Measurements from ENCODE around the gene UCHL1. TPM values are rescaled to one million over a fixed set of nuclear protein-coding genes. Genes with fewer than 3 reads are reported as not detected.
A peak's percentile ranks its signal among the peaks of the same experiment; 100 is the strongest.

UCHL1 gene
- total and polyA plus RNA-seq, 2 donors from 2014 or later, result 35.8 to 353 TPM

DNA sequence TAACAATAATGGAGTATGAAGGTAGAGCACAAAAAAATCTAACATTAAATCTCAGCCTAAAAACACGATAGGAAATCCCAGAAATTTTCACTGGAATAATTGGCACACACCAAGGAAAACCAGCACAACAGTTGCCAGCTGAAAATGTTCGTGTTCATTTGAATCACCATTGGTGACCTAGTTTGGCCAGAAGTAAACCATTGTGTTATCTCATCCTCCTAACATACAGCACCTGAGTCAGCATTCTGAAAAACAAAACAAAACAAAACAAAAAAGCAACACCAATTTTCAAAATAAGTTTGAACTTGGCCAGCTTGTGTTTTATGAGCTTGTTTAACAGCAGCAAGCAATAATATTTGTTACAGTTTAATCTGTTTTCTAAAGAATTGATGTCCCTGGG lies 41.1 kb downstream of the UCHL1 start:
- FAIRE-seq (no peak), DNase-seq (no peak)
- no peak overlapping the region for H3K9ac ChIP-seq (ENCODE audit: low read length in 3 of 3)
- H3K4me1 ChIP-seq (ENCODE audit: control insufficient read depth in 2 of 3, insufficient read depth in 2 of 3, low read depth in 1 of 3, low read length in 3 of 3), result peaks cover 0 to 6% (median 0%) of the 10 kb centered on the region in 3 donors
- no peak overlapping the region for H3K27ac ChIP-seq (ENCODE audit: low read depth in 2 of 2, low read length in 2 of 2)
- TF ChIP-seq, protein P1, sequence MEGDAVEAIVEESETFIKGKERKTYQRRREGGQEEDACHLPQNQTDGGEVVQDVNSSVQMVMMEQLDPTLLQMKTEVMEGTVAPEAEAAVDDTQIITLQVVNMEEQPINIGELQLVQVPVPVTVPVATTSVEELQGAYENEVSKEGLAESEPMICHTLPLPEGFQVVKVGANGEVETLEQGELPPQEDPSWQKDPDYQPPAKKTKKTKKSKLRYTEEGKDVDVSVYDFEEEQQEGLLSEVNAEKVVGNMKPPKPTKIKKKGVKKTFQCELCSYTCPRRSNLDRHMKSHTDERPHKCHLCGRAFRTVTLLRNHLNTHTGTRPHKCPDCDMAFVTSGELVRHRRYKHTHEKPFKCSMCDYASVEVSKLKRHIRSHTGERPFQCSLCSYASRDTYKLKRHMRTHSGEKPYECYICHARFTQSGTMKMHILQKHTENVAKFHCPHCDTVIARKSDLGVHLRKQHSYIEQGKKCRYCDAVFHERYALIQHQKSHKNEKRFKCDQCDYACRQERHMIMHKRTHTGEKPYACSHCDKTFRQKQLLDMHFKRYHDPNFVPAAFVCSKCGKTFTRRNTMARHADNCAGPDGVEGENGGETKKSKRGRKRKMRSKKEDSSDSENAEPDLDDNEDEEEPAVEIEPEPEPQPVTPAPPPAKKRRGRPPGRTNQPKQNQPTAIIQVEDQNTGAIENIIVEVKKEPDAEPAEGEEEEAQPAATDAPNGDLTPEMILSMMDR (IDR thresholded peaks at IDR 0.05; ENCODE audit: borderline replicate concordance, extremely low read depth, insufficient read depth), result no peak
- H3K9me3 ChIP-seq (ENCODE audit: control insufficient read depth in 2 of 3, insufficient read depth in 1 of 3, low read length in 3 of 3), result peaks cover 0 to 8% (median 0%) of the 10 kb centered on the region in 3 donors
- no peak overlapping the region for H3K4me3 ChIP-seq (ENCODE audit: low read length in 3 of 3)
- H3K36me3 ChIP-seq (ENCODE audit: control insufficient read depth in 2 of 3, insufficient read depth in 3 of 3, low read length in 3 of 3), result no peaks in the 10 kb centered on the region
- H3K27me3 ChIP-seq (ENCODE audit: control insufficient read depth, insufficient read depth, low read length), result no peaks in the 10 kb centered on the region
- intact Hi-C loops (cut with DNase I), result no loop called here

DNA sequence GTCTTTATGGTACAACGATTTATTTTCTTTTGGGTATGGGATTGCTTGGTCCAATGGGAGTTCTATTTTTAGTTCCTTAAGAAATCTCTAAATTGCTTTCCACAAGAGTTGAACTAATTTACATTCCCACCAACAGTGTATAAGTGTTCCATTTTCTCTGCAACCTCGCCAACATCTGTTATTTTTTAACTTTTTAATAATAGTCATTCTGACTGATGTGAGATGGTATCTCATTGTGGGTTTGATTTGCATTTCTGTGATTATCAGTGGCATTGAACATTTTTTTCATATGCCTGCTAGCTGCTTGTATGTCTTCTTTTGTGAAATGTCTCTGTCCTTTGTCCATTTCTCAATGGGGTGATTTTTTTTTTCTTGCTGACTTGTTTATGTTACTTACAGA lies 42.8 kb downstream of the UCHL1 start:
- Histone ChIP-seq H3K27me3 (ENCODE audit: control insufficient read depth, insufficient read depth, low read length) (no peaks in the 10 kb centered on the region), H3K36me3 (ENCODE audit: control insufficient read depth in 2 of 3, insufficient read depth in 3 of 3, low read length in 3 of 3) (no peaks in the 10 kb centered on the region), H3K4me1 (ENCODE audit: control insufficient read depth in 2 of 3, insufficient read depth in 2 of 3, low read depth in 1 of 3, low read length in 3 of 3) (peaks cover 0 to 6% (median 0%) of the 10 kb centered on the region in 3 donors), H3K27ac (ENCODE audit: low read depth in 2 of 2, low read length in 2 of 2) (no peak overlapping the region), H3K9ac (ENCODE audit: low read length in 3 of 3) (no peak overlapping the region), H3K9me3 (ENCODE audit: control insufficient read depth in 2 of 3, insufficient read depth in 1 of 3, low read length in 3 of 3) (peaks cover 0 to 5% (median 0%) of the 10 kb centered on the region in 3 donors), H3K4me3 (ENCODE audit: low read length in 3 of 3) (no peak overlapping the region)
- TF ChIP-seq, protein P1 (IDR thresholded peaks at IDR 0.05; ENCODE audit: borderline replicate concordance, extremely low read depth, insufficient read depth), result no peak
- peak; percentile 66 for FAIRE-seq
- intact Hi-C loops (cut with DNase I), result no loop called here
- no peak for DNase-seq

DNA sequence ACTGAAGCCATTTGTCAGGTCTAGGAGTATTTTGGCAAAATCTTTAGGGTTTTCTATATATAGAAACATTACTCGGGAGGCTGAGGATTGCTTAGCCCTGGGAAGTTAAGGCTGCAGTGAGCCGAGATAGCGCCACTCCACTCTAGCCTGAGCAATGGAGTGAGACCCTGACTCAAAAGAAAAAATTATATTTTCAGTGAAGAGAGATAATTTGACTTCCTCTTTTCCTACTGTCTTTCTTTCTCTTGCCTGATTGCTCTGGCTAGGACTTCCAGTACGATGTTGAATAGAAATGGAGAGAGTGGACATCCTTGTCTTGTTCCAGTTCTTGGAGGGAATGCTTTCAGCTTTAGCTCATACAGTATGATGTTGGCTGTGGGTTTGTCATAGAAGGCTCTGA lies 44.4 kb downstream of the UCHL1 start:
- Histone ChIP-seq H3K9me3 (ENCODE audit: control insufficient read depth in 2 of 3, insufficient read depth in 1 of 3, low read length in 3 of 3) (no peaks in the 10 kb centered on the region), H3K27ac (ENCODE audit: low read depth in 2 of 2, low read length in 2 of 2) (no peak overlapping the region), H3K36me3 (ENCODE audit: control insufficient read depth in 2 of 3, insufficient read depth in 3 of 3, low read length in 3 of 3) (no peaks in the 10 kb centered on the region), H3K4me3 (ENCODE audit: low read length in 3 of 3) (no peak overlapping the region), H3K4me1 (ENCODE audit: control insufficient read depth in 2 of 3, insufficient read depth in 2 of 3, low read depth in 1 of 3, low read length in 3 of 3) (peaks cover 0 to 6% (median 0%) of the 10 kb centered on the region in 3 donors), H3K9ac (ENCODE audit: low read length in 3 of 3) (no peak overlapping the region), H3K27me3 (ENCODE audit: control insufficient read depth, insufficient read depth, low read length) (no peaks in the 10 kb centered on the region)
- TF ChIP-seq, protein P1 (IDR thresholded peaks at IDR 0.05; ENCODE audit: borderline replicate concordance, extremely low read depth, insufficient read depth), result no peak
- intact Hi-C loops (cut with DNase I), result no loop called here
- DNase-seq (no peak), FAIRE-seq (no peak)
